K562 (cell line): ENCODE measurements around the gene CPTP. TPM values are rescaled to one million over a fixed set of nuclear protein-coding genes. Genes with fewer than 3 reads are reported as not detected.

Experiments
- COPS2 ChIP-seq: fragments of 450-650 bp; conservative IDR thresholded peaks from 2 replicates; pipeline ENCODE4 v1.6.1; 2016; ENCODE audit warnings: mild to moderate bottlenecking, moderate library complexity
- HDAC1 ChIP-seq, 2 experiments: fragments of 450-650 bp; IDR thresholded peaks; 2 replicates each; pipeline ENCODE4 v1.6.1; 2016 to 2017; ENCODE audit warnings: inconsistent platforms in 1 of 2, mild to moderate bottlenecking in 1 of 2, moderate library complexity in 1 of 2
- HDAC3 ChIP-seq: fragments of 450-650 bp; IDR thresholded peaks from 2 replicates; pipeline ENCODE4 v1.6.1; 2018; ENCODE audit warnings: borderline replicate concordance, mild to moderate bottlenecking, moderate library complexity; ENCODE audit not compliant: partially characterized antibody
- MGA ChIP-seq: fragments of 450-650 bp; IDR thresholded peaks from 2 replicates; pipeline ENCODE4 v1.6.1; 2016; ENCODE audit warnings: mild to moderate bottlenecking, moderate library complexity
- PATZ1 ChIP-seq: fragments of 250-450 bp; sonication (Bioruptor Pico); IDR thresholded peaks from 2 replicates; pipeline ENCODE4 v1.5.0; 2020; ENCODE audit warnings: mild to moderate bottlenecking, borderline replicate concordance
- ZNF212 ChIP-seq: fragments of 450-650 bp; formaldehyde crosslinking; IDR thresholded peaks from 2 replicates; pipeline ENCODE4 v1.4.0; 2020; ENCODE audit warnings: mild to moderate bottlenecking
- ZNF507 ChIP-seq: conservative IDR thresholded peaks from 2 replicates; pipeline ENCODE4 v1.6.1; 2017; ENCODE audit warnings: missing genetic modification characterization, missing compliant biosample characterization
- polyA plus RNA-seq, 8 experiments: library from polyadenylated mRNA; depleted of rRNA in 4 of 8; stranded (reverse) in 5 of 8; unstranded in 3 of 8; fragments of >200 nt; fragmentation: Nextera tagmentation in 2 of 8; fragmentation: Illumina TruSeq in 1 of 8; extraction: Ambion mirVana in 2 of 8; extraction: Trizol in 1 of 8; gene quantifications; 2 replicates each; pipeline versions ENCODE4 v1.2.1 to v1.2.3, GENCODE V29; 2011 to 2014; ENCODE audit warnings: inconsistent platforms in 1 of 8, missing spikeins in 1 of 8
- total RNA-seq, 7 experiments: library from RNA; depleted of rRNA in 6 of 7; stranded (reverse); fragments of >200 nt in 6 of 7; fragmentation: Illumina TruSeq in 2 of 7; extraction: Trizol in 2 of 7; gene quantifications; 2 replicates each; pipeline versions ENCODE4 v1.2.1 to v1.2.3, GENCODE V29; 2011 to 2021; ENCODE audit warnings: low replicate concordance in 1 of 7
- TF ChIP-seq, protein P1 (sequence below), 2 experiments: fragments of 250-450 bp in 1 of 2; fragments of 450-650 bp in 1 of 2; sonication (Bioruptor Pico) in 1 of 2; IDR thresholded peaks; 2 replicates each; pipeline versions ENCODE4 v1.6.1 to v1.8.0; 2016 to 2021; ENCODE audit warnings: mild to moderate bottlenecking in 2 of 2, moderate library complexity in 2 of 2, missing compliant biosample characterization in 1 of 2, missing genetic modification characterization in 1 of 2
- TF ChIP-seq, protein P2 (sequence below): fragments of 150-350 bp; conservative IDR thresholded peaks from 2 replicates; pipeline ENCODE4 v1.6.1; 2014; ENCODE audit warnings: low read length

Gene CPTP
- total and polyA plus RNA-seq, 9 of the 15 experiments (the other 6 are each of a cell fraction or from before 2014, with no cell fraction given) = 0.11 to 25.8 (median 3.5) TPM

GRCh38 chr1:1324524-1325287 lies at the start of gene CPTP, which contains the start of gene INTS11 (continued):
- TF ChIP-seq PATZ1 (CRISPR knock-in tag) (no peak), HDAC3 (no peak), ZNF212 (no peak), HDAC1 (IDR thresholded peaks at IDR 0.05) (peak in 1 of 2 experiments; percentile 69; a peak in 2 of 4 replicates), COPS2 (no peak), ZNF507 (tag) (no peak), MGA (no peak; the same call in 1 of the 2 replicates)
- TF ChIP-seq, protein P1, sequence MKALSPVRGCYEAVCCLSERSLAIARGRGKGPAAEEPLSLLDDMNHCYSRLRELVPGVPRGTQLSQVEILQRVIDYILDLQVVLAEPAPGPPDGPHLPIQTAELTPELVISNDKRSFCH (CRISPR knock-in tag; IDR thresholded peaks at IDR 0.05) = no peak
- TF ChIP-seq, protein P1 (tag; IDR thresholded peaks at IDR 0.05) = no peak
- TF ChIP-seq, protein P2, sequence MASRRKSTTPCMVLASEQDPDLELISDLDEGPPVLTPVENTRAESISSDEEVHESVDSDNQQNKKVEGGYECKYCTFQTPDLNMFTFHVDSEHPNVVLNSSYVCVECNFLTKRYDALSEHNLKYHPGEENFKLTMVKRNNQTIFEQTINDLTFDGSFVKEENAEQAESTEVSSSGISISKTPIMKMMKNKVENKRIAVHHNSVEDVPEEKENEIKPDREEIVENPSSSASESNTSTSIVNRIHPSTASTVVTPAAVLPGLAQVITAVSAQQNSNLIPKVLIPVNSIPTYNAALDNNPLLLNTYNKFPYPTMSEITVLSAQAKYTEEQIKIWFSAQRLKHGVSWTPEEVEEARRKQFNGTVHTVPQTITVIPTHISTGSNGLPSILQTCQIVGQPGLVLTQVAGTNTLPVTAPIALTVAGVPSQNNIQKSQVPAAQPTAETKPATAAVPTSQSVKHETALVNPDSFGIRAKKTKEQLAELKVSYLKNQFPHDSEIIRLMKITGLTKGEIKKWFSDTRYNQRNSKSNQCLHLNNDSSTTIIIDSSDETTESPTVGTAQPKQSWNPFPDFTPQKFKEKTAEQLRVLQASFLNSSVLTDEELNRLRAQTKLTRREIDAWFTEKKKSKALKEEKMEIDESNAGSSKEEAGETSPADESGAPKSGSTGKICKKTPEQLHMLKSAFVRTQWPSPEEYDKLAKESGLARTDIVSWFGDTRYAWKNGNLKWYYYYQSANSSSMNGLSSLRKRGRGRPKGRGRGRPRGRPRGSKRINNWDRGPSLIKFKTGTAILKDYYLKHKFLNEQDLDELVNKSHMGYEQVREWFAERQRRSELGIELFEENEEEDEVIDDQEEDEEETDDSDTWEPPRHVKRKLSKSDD = no peak
